Measurements from ENCODE around the gene SSNA1. TPM values are rescaled to one million over a fixed set of nuclear protein-coding genes. Genes with fewer than 3 reads are reported as not detected.
A peak's percentile ranks its signal among the peaks of the same experiment; 100 is the strongest.

The SSNA1 gene
- total and polyA plus RNA-seq, 9 of the 15 experiments (the other 6 are each of a cell fraction or from before 2014, with no cell fraction given): 1.9 to 130 (median 57.1) TPM

GRCh38 chr9:137205126-137206069 is 16.9 kb downstream of the SSNA1 start, which contains the start of the genes NDOR1 and TMEM203 (continued):
- TF ChIP-seq, protein P1, sequence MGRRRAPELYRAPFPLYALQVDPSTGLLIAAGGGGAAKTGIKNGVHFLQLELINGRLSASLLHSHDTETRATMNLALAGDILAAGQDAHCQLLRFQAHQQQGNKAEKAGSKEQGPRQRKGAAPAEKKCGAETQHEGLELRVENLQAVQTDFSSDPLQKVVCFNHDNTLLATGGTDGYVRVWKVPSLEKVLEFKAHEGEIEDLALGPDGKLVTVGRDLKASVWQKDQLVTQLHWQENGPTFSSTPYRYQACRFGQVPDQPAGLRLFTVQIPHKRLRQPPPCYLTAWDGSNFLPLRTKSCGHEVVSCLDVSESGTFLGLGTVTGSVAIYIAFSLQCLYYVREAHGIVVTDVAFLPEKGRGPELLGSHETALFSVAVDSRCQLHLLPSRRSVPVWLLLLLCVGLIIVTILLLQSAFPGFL (CRISPR knock-in tag; IDR thresholded peaks at IDR 0.05): no peak
- TF ChIP-seq MECOM (CRISPR knock-in tag; IDR thresholded peaks at IDR 0.05) (no peak), SP1 (CRISPR knock-in tag; IDR thresholded peaks at IDR 0.05) (peak; percentile 48; the same call in 1 of the 2 replicates), RAD21 (CRISPR knock-in tag; conservative IDR thresholded peaks at IDR 0.05 in 1 of 2, IDR thresholded peaks at IDR 0.05 in 1 of 2) (no peak), ASH1L (IDR thresholded peaks at IDR 0.05; ENCODE audit: borderline replicate concordance, low read depth, partially characterized antibody) (no peak), FOS (IDR thresholded peaks at IDR 0.05; ENCODE audit: extremely low read depth, insufficient read length) (no peak), ILK (tag; IDR thresholded peaks at IDR 0.05; ENCODE audit: borderline replicate concordance, low read depth) (no peak), ZNF778 (CRISPR knock-in tag; IDR thresholded peaks at IDR 0.05) (no peak), MTF1 (CRISPR knock-in tag; IDR thresholded peaks at IDR 0.05; ENCODE audit: borderline replicate concordance) (no peak), BRF1 (IDR thresholded peaks at IDR 0.05; ENCODE audit: borderline replicate concordance, extremely low read depth, insufficient read length) (no peak), SAP30 (IDR thresholded peaks at IDR 0.05; ENCODE audit: borderline replicate concordance, insufficient read depth, low read depth, low read length, poor library complexity, severe bottlenecking) (peak; percentile 94), ZNF707 (CRISPR knock-in tag; conservative IDR thresholded peaks at IDR 0.05) (no peak), PHF8 (IDR thresholded peaks at IDR 0.05; ENCODE audit: borderline replicate concordance, low read length) (peak; percentile 91; the same call in 1 of the 2 replicates), ZNF124 (CRISPR knock-in tag; IDR thresholded peaks at IDR 0.05) (no peak), MYNN (IDR thresholded peaks at IDR 0.05) (0 out of 2 replicates have a peak, but pooled peaks have one; percentile 29), MYNN (CRISPR knock-in tag; IDR thresholded peaks at IDR 0.05) (no peak), FOXK1 (CRISPR knock-in tag; IDR thresholded peaks at IDR 0.05; ENCODE audit: borderline replicate concordance) (0 out of 2 replicates have a peak, but pooled peaks have one; percentile 64), CBFB (CRISPR knock-in tag; IDR thresholded peaks at IDR 0.05) (peak; percentile 60; the same call in 1 of the 2 replicates), CHD2 (IDR thresholded peaks at IDR 0.05; ENCODE audit: low read depth, low read length) (no peak), CCAR2 (IDR thresholded peaks at IDR 0.05; ENCODE audit: low read depth, low read length) (no peak), ZC3H4 (CRISPR knock-in tag; IDR thresholded peaks at IDR 0.05; ENCODE audit: borderline replicate concordance) (no peak), TCF3 (CRISPR knock-in tag; IDR thresholded peaks at IDR 0.05) (no peak), ELF1 (tag; IDR thresholded peaks at IDR 0.05) (peak; percentile 96)
- TF ChIP-seq, protein P2, sequence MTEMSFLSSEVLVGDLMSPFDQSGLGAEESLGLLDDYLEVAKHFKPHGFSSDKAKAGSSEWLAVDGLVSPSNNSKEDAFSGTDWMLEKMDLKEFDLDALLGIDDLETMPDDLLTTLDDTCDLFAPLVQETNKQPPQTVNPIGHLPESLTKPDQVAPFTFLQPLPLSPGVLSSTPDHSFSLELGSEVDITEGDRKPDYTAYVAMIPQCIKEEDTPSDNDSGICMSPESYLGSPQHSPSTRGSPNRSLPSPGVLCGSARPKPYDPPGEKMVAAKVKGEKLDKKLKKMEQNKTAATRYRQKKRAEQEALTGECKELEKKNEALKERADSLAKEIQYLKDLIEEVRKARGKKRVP (CRISPR knock-in tag; IDR thresholded peaks at IDR 0.05): no peak
- TF ChIP-seq, protein P3, sequence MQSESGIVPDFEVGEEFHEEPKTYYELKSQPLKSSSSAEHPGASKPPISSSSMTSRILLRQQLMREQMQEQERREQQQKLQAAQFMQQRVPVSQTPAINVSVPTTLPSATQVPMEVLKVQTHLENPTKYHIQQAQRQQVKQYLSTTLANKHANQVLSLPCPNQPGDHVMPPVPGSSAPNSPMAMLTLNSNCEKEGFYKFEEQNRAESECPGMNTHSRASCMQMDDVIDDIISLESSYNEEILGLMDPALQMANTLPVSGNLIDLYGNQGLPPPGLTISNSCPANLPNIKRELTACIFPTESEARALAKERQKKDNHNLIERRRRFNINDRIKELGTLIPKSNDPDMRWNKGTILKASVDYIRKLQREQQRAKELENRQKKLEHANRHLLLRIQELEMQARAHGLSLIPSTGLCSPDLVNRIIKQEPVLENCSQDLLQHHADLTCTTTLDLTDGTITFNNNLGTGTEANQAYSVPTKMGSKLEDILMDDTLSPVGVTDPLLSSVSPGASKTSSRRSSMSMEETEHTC (IDR thresholded peaks at IDR 0.05): no peak
